Measurements from ENCODE around the gene FOXG1.

Gene FOXG1

DNA sequence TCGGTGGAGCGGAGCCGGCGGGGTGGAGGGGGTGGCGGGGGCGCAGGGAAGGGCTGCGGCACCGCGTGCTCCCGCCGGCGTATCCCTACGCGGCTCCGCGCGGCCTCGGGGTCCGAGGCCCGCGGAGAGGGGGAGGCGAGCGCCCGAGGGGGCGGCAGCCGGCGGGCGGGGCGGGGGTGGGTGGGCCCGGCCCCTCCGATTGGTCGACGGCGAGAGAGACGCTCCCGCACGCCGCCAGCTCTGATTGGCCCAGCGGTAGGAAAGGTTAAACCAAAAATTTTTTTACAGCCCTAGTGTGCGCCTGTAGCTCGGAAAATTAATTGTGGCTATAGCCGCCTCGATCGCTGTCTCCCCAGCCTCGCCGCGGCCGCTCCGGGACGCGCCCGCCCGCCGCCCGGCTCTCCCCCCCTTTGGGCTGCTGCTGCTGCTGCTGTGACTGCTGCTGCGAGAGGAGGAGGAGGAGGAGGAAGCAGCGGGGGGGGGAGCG is at the start of gene FOXG1:
Gene FOXG1 (plus strand): TSS at position 319 of the 487 bp plus-strand sequence. CDS start 493 bp downstream, outside the sequence.
- no peak for DNase-seq (ENCODE audit: extremely low read depth in 1 of 2, low read depth in 1 of 2)

DNA sequence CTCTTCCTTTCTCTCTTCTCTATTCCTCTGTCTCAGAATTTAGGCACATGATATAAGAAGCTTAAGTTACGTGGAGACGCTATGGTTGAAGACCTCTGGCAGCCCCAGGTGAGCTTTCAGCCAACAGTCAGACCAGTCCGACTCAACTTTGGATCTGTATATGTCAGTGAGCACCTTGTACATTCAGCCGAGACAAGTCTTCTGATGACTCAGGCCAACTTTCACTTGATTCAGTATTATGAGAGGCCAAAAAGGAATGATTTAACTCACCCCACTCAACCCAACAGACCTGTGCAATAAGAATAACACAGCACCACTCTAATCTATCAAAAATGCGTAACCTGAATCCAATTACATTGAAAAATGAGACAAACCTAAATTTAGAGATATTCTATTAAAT is 47.5 kb upstream of the FOXG1 start:
- DNase-seq (ENCODE audit: extremely low read depth in 1 of 2, low read depth in 1 of 2): no peak

DNA sequence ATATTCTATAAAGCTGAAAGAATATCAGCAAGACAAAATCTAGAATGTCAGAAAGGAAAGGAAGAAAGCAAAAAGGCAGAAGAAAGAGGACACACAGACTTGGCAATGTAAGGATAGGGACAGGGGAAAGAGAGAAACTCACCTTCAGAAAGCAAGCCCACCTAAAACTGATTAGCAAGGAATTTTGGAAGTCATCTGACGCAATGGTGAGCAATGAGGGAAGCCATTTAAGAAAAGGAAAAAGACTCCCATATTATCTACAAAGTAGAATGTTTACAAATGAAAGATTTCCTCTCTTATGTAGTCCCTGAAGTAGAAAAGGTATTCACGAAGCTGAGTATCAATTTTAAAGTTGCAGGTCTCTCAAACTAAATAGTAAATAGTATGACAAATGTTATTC is 35.2 kb upstream of the FOXG1 start:
- no peak for DNase-seq (ENCODE audit: extremely low read depth in 1 of 2, low read depth in 1 of 2)

DNA sequence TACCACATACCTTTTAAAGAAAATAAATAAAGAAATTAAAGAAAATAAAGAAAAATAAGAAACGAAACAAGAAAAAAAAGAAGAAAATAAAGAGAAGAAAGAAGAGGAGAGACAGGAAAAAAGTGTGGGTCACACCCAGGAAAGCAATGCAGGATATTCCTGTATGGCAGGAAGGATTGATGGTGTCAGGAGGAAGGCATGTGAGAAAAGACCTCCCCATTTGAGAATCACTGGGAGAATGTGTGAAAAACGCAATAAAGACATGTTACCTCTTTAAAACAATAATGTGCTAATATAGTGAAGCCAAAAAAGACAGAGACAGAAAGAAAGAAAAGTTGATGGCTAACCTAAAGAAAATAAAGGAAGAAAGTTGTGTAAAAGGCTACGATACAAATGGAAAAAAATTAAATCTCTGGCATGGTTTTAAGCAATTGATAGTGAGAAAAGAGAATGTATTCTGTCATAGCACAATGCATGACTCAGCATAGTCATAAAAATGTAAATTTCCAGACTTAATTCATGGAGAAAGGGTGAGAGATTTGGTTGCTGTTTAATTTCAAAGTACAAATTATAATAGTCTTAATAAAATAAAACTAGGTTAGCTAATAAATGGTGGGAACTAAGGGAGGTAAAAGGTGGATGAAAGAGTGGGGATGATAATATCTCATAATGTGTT is 24.3 kb upstream of the FOXG1 start:
- DNase-seq (ENCODE audit: extremely low read depth in 1 of 2, low read depth in 1 of 2): no peak

DNA sequence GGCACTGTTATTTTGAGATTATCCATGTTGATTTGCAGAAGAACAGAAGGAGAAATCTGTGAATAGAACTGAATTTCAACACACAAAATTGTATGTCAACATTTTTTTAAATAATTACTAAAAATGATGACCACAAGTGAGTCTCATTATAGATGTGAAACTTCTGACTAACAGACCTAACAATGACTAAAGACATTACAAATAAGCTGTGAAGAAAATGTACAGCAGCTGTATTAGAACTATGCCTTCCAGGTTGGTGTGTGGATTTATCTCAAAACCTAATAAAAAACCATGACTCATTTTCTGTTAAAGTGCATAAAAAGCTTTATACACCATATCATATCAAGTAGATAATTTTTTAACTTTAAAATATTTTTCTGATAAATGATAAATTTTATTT is 22.5 kb upstream of the FOXG1 start:
- no peak for DNase-seq (ENCODE audit: extremely low read depth in 1 of 2, low read depth in 1 of 2)

DNA sequence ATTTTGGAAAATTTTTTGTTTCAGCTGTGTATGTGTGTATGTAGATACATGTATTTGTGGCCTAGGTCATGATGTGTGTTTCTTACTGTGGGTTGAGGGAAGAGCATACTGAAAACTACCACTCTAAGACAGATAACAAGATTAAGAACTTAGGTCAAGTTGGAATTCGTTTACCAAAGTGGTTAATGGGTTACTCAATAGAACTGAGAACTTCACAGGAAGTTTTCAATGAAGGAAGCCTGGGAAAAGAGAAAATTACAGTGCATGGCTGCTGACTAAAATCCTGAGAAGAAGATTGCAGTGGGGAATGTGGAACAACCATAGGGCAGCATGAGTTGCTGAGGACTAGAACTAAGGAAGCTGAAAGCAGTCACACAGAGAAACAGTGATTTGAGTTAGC is 21.4 kb upstream of the FOXG1 start:
- no peak for DNase-seq (ENCODE audit: extremely low read depth in 1 of 2, low read depth in 1 of 2)

DNA sequence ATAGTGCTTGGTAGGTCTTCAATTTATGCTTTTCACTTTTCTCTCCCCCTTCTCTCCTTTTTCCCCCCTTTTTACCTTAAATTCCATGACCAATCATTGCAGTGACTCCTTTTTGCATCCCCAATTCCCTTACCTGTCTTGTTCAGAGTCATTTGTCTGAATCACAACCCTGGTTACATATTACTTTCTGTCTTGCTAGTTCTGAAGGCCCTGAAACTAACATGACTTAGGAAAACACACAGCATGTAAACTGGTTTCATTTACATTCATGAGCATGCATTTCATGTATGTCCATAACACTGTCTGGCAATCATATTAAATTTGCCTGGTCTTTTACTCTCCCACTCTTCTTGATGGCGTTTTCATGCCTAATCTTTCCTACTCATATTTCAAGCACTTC is 20.3 kb upstream of the FOXG1 start:
- no peak for DNase-seq (ENCODE audit: extremely low read depth in 1 of 2, low read depth in 1 of 2)

DNA sequence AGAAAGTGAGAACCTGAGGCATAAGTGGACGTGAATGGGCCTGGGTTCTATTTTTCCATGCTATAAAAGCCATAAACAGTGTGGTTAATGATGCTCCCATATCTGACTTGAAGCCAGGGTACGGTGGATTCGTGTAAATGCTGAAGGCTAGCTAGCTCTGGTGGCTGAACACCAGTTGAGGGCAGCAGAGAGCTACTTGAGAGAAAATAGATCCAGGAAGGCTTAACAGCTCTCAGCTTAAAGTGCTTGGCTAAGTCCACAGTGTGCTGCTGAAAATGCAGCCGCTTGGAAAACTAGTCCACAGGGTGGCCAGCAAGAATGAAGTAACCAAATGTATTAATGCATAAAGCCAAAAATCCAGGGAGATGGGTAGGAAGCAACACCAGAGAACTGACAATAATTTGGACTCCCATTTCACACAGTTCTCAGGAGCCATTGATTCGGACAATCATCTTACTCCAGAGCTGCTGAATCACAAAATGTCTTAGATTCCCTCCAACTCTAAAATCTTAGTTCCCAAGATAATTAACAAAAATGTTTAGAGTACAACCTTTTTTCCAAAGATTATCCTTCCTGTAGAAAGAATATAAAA is 15.0 kb upstream of the FOXG1 start:
- no peak for DNase-seq (ENCODE audit: extremely low read depth in 1 of 2, low read depth in 1 of 2)

DNA sequence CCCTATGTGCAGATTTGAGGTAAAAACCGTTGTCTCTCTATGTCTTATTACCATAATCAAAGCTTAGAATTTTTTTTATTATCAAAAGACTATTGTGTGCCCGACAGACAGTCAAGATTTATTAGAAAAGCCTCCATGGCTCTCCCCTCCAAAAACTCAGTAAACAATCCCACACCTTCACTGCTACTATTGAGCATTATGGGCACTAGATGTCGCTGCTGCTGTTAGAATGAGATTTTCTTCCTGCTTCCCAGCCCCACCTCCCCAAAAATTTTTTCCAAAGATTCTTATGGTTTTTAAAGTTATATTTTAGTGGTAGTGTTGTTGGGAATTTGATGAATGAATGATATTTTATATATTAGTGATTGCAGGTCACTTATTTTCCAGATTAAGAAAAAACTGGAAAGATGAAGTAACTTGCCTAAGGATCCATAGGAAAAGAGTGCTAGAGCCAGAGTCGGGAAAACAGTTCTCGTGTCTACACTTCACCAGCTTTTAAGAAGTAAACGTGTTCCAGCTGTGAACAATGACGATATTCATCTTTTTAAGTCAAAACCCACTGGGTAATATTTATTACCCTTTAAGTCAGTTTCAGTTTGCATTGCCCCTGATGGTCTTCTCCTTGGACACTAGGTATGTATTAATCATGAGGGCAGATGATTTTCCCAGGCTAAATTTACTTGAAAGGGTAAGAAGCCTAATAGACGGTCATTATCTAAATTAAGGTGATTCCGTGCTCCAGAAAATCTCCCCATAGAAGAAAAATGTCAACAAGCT is 12.2 kb upstream of the FOXG1 start:
- DNase-seq (ENCODE audit: extremely low read depth in 1 of 2, low read depth in 1 of 2): no peak

DNA sequence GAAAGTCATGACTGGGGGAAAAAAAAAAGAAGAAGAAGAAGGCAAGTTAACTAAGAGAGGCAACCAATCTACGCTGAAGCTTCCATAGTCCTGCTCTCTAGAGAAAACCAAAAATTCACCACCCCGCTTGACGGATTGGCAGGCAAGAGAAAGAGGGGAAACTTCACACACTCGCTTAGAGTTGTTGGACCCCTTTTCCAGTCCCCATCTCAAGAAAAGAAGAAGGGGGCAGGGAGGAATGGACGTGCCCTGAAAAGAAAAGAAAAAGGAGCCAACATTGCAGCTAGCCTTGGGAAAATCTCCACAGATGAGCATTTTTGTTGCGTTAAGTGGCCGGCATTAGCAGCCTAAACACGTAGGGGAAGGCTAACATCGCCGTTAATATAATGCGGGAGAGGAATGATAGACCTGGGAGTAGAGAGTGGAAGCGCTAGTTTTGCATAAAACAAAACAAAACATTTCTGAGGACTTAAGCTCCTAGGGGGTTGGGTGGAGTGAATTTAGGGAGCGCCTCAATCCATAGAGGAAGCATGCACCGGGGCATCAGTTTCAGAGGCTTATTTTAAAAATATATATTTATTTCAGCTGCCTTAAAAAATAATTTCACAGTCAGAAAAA is 11.3 kb upstream of the FOXG1 start:
- no peak for DNase-seq (ENCODE audit: extremely low read depth in 1 of 2, low read depth in 1 of 2)

DNA sequence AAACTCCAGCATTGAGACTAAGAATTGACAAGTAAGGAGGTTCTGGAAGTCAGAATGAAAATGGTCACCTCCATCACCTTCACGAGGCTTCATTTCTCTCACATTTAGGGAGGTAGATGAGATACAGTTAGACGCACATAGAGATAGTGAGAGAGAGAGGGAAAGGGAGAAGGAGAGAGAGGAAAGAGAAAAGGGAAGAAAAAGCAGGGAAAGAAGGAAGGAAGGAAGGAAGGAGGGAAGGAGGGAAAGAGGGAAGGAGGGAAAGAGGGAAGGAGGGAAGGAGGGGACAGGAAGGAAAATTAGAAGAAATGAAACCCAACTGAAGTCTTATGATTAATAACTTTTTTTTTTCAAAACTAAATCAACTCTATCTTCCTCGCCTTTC is 10.7 kb upstream of the FOXG1 start:
- no peak for DNase-seq (ENCODE audit: extremely low read depth in 1 of 2, low read depth in 1 of 2)

DNA sequence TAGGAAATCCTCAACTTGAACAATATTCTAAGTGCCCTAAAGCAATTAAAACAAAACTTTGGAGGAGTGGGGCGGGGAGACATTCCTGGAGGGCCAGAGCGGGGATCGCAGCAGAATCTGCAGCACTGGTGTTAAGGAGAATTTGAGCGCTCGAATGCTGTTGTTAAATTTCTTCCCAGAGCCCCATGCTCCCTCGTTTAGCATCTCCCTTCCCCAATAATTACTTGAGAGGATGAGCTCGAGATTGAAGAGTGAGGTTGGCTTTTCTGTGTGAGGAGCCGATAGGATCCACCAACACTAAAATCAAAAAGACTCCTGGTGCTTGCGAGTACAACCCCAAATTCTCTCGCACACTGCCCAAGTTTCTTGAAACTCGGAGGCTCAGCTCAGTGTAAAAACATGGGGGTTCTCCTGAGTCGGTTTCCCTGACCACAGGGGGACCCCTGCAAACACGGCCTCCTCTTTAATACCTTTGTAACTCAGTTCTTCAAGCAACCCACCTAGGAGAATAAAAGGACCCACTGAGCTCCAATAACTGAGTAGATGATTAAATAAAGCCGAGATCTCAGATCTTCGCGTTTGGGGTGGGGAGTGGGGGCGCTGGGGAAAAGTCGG is 10.2 kb upstream of the FOXG1 start:
- no peak for DNase-seq (ENCODE audit: extremely low read depth in 1 of 2, low read depth in 1 of 2)

DNA sequence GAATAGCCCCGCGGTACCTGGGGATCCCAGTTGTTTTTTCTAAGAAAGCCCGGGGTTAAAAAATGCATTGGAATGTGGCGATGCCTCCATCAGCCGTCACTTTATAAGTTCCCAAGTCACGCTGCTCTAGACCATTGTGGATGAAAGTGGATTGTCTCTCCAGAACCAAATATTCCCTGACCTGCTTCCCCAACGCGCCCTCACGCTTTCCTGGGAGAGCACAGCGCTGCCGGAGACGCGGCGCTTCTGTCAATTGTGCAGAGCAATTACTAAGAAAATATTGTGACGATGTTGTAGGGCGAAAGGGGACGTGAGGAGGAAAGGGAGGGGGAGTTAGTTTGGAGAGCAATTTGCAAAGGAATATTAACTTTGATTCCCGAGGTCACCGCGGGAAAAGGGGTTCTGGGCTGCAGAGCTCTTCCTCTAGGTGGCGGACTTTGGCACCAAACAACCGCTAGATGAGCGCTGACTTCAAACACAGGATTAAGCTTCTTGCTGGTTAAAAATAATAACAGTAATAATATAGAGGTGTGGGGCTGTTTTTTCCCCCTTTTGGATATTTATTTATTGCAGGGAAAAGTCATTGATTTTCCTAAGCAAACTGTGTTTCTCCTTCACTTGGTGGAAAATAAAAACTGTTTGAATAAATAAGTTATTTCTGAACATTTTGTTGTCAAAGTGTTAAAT is 9.6 kb upstream of the FOXG1 start:
- DNase-seq (ENCODE audit: extremely low read depth in 1 of 2, low read depth in 1 of 2): no peak

DNA sequence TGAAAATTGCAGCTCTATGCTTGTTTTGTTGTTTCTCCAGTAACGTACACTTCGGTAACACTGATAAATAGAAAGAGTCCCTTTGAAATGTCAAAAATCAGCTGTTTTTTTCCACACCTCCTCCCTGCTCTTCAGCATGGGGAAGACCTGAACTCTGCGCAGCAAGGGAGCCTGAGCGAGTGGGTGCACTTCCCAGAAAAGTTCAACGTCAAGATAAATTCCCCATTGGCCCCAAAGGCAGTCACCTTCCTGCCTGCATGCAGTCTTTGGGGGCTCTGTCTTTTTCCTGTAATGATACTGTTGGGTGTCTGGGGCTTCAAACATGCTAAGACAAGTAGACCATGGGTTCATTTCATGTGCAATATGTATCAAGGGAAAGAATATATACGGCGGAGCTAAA is 8.8 kb upstream of the FOXG1 start:
- no peak for DNase-seq (ENCODE audit: extremely low read depth in 1 of 2, low read depth in 1 of 2)

DNA sequence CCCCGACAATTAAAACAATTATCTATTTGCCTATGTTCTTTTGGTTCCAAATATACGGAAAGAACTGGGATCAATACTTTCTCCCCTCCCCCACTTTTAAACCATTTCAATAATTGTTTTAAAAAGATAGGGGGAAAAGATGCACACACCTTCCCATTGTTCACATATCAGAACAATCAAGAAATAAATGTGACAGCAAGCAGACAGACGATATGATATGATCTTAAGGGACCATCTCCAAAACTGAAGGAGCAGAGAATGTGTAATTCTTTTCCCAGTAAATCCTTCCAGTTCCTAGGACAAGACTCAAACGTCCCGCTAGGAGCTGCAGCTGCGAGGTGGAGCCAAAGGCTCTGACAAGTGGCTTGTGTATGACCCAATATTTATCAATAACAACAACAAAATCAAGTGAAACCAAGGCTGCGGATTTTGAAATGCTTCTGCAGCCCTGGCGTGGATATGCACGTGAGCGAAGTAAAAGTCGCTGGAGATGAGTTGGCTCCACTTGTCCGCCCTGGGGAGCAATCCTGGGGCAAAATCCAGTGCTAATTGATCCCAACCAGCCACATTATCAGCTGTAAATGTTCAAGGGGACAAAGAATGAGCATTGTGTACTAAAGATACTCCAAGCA is 8.2 kb upstream of the FOXG1 start:
- DNase-seq (ENCODE audit: extremely low read depth in 1 of 2, low read depth in 1 of 2): no peak

DNA sequence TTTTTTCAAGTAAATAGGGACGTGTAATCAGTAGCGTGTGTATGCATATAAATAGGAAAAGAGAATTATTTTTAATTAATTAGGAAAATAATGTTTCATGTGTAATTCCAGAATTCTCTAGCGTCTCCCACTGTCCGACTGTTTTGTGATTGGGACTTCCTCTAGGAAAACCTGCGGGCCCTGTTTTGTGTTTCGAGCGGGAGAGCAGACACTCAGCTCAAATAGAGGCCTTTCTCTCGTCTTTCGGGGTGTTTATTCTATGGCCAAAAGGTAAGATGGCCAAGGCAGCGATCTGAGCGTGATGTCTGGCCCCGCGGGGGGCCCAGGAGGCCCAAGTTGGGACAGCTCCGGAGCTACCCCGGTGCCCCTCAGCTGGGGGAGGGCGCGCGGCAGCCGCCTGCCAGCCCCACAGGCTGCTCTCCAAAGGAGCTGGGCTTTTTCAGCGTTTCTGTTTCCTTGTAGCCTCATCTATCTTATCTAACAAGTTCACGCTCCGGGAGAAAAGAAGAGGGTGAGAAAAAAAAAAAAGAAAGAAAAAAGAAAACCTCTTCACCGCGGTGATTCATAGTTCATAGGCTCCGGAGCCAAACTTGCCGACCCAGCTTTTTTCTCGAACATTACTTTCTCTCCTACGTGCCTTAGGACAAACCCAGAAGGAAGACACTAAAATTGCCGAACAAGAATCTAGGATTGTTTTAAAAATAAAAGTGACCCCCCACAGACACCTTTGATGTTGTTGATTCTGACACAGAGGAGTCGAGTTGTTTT is 7.5 kb upstream of the FOXG1 start:
- no peak for DNase-seq (ENCODE audit: extremely low read depth in 1 of 2, low read depth in 1 of 2)

DNA sequence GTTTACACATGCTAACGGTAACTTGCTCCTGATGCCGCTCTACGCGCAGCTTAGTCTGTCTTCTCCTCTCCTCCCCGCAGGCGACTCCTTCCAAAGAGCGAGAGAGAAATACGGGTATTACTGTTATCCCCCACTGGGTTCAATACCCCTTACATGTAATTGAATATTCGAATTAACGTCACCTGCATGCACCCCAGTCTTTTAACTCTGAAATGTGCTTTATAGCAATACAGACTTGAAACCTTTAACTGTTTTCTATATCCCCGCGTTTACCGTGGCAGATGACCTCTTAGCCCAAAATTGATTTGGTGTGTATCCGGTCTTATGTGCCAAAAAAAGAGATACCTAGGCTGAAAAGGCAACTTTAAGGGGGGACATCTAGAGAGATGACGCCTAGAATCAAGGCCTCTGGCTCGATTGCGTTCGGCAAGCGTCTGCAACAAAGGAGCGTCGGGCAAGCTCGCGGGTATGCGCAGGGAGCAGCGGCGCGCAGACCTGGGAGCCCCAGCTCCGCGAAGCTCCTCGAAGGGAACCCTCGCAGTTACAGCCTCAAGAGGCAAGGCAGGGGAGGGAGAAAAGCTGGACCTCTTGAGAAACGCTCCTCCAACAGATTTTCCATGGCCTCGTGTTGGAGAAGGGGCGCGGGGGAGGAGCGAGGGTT is 6.8 kb upstream of the FOXG1 start:
- DNase-seq (ENCODE audit: extremely low read depth in 1 of 2, low read depth in 1 of 2): no peak

DNA sequence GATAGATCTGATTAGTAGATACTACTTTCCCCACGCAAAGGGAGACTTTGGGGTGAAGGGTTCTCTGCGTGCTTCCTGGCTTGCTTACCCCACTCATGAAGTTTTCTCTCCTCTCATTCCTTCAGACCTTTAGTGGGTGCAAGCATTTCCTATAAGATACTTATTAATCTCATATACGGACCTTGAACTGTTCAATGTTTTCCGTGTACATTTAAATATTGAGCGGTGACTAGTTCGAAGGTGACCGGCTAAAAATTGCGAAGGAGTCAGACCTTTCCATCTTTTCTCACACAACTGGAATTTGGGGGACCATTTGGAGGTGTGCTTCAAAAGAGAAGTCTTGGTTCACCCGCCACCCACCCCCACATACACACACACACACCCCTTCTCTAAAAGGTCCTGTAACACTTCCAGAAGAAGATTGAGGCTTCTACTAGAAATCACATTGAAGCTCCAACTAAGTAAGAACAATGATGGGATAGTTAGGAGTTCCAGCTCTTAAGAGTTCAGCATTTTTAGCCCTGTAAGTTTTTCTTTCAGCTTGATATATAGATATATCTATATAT is 6.1 kb upstream of the FOXG1 start:
- DNase-seq (ENCODE audit: extremely low read depth in 1 of 2, low read depth in 1 of 2): no peak

Measured in activated CD8-positive, alpha-beta memory T cell treated with anti-CD3 and anti-CD28 coated beads for 1 hour (primary cell).